Parathyroid adenoma (tissue), 2 donors: ENCODE results near the gene ETFRF1.

ENCODE experiments used
- H2AFZ ChIP-seq: fragments of 300-600 bp; sonication (generic); one replicate; pipeline ENCODE4 v1.7.0; 2017; ENCODE audit warnings: antibody characterized with exemption, mild to moderate bottlenecking
- H3K27ac ChIP-seq: fragments of 300-600 bp; sonication (generic); one replicate; pipeline ENCODE4 v1.7.0; 2017
- H3K27me3 ChIP-seq: fragments of 300-600 bp; sonication (generic); one replicate; pipeline ENCODE4 v1.7.0; 2017; ENCODE audit warnings: low read length; ENCODE audit not compliant: control insufficient read depth, insufficient read depth
- H3K36me3 ChIP-seq: fragments of 300-600 bp; sonication (generic); one replicate; pipeline ENCODE4 v1.7.0; 2017; ENCODE audit warnings: low read length; ENCODE audit not compliant: control insufficient read depth, insufficient read depth
- H3K4me1 ChIP-seq: fragments of 300-600 bp; sonication (generic); one replicate; pipeline ENCODE4 v1.7.0; 2017; ENCODE audit warnings: control low read depth
- H3K4me2 ChIP-seq: fragments of 300-600 bp; sonication (generic); one replicate; pipeline ENCODE4 v1.7.0; 2017; ENCODE audit warnings: low read length
- H3K4me3 ChIP-seq: fragments of 300-600 bp; sonication (generic); one replicate; pipeline ENCODE4 v1.7.0; 2017; ENCODE audit warnings: low read depth, low read length
- H3K79me2 ChIP-seq: fragments of 300-600 bp; sonication (generic); one replicate; pipeline ENCODE4 v1.7.0; 2017; ENCODE audit warnings: control low read depth
- H3K9ac ChIP-seq: fragments of 300-600 bp; sonication (generic); one replicate; pipeline ENCODE4 v1.7.0; 2017; ENCODE audit warnings: mild to moderate bottlenecking
- H3K9me3 ChIP-seq: fragments of 300-600 bp; sonication (generic); one replicate; pipeline ENCODE4 v1.7.0; 2017; ENCODE audit warnings: low read length; ENCODE audit not compliant: control insufficient read depth
- CTCF ChIP-seq: fragments of 300-600 bp; sonication (generic); IDR thresholded peaks from one replicate; pipeline ENCODE4 v1.7.0; 2017; ENCODE audit warnings: antibody characterized with exemption, mild to moderate bottlenecking
- donor health status: primary hyperparathyroidism.

ETFRF1 gene

GRCh38 chr12:25202137-25202536 lies 7.1 kb downstream of the ETFRF1 start:
- H3K4me1 ChIP-seq: no peaks in the 10 kb centered on the region
- no peak overlapping the region for H3K27ac ChIP-seq
- H3K9me3 ChIP-seq: no peaks in the 10 kb centered on the region
- no peak overlapping the region for H3K4me3 ChIP-seq
- H3K79me2 ChIP-seq: no peaks in the 10 kb centered on the region
- H3K9ac ChIP-seq: no peak overlapping the region
- no peak for TF ChIP-seq CTCF
- H3K4me2 ChIP-seq: no peak overlapping the region
- no peaks in the 10 kb centered on the region for H3K27me3 ChIP-seq
- H2AFZ ChIP-seq: no peak overlapping the region
- no peaks in the 10 kb centered on the region for H3K36me3 ChIP-seq

GRCh38 chr12:25207411-25207810 lies 12.4 kb downstream of the ETFRF1 start:
- Histone ChIP-seq H2AFZ (no peak overlapping the region), H3K4me1 (no peaks in the 10 kb centered on the region), H3K9ac (no peak overlapping the region), H3K9me3 (no peaks in the 10 kb centered on the region), H3K79me2 (no peaks in the 10 kb centered on the region), H3K4me2 (no peak overlapping the region), H3K4me3 (no peak overlapping the region), H3K27ac (no peak overlapping the region), H3K36me3 (no peaks in the 10 kb centered on the region), H3K27me3 (no peaks in the 10 kb centered on the region)
- TF ChIP-seq CTCF: no peak

- no peak for TF ChIP-seq CTCF
- no peaks in the 10 kb centered on the region for H3K79me2 ChIP-seq
- H3K27ac ChIP-seq: no peak overlapping the region
- H3K36me3 ChIP-seq: no peaks in the 10 kb centered on the region
- no peak overlapping the region for H3K4me3 ChIP-seq
- no peak overlapping the region for H2AFZ ChIP-seq
- H3K9ac ChIP-seq: no peak overlapping the region
- H3K4me2 ChIP-seq: no peak overlapping the region
- H3K27me3 ChIP-seq: no peaks in the 10 kb centered on the region
- H3K9me3 ChIP-seq: no peaks in the 10 kb centered on the region
- H3K4me1 ChIP-seq: no peaks in the 10 kb centered on the region
Measured at GRCh38 chr12:25207846-25208245, 12.8 kb downstream of the ETFRF1 start.

GRCh38 chr12:25208554-25208953 lies 13.5 kb downstream of the ETFRF1 start:
- no peaks in the 10 kb centered on the region for H3K36me3 ChIP-seq
- no peaks in the 10 kb centered on the region for H3K27me3 ChIP-seq
- no peaks in the 10 kb centered on the region for H3K79me2 ChIP-seq
- no peak overlapping the region for H3K4me2 ChIP-seq
- no peaks in the 10 kb centered on the region for H3K4me1 ChIP-seq
- no peak overlapping the region for H3K27ac ChIP-seq
- H3K9me3 ChIP-seq: no peaks in the 10 kb centered on the region
- H2AFZ ChIP-seq: no peak overlapping the region
- no peak for TF ChIP-seq CTCF
- H3K9ac ChIP-seq: no peak overlapping the region
- no peak overlapping the region for H3K4me3 ChIP-seq

GRCh38 chr12:25213338-25213737 lies 18.3 kb downstream of the ETFRF1 start:
- no peak overlapping the region for H3K27ac ChIP-seq
- H3K36me3 ChIP-seq: no peaks in the 10 kb centered on the region
- H3K4me2 ChIP-seq: no peak overlapping the region
- no peak overlapping the region for H3K4me3 ChIP-seq
- H3K79me2 ChIP-seq: no peaks in the 10 kb centered on the region
- no peaks in the 10 kb centered on the region for H3K27me3 ChIP-seq
- no peak overlapping the region for H2AFZ ChIP-seq
- no peaks in the 10 kb centered on the region for H3K4me1 ChIP-seq
- H3K9me3 ChIP-seq: no peaks in the 10 kb centered on the region
- no peak for TF ChIP-seq CTCF
- no peak overlapping the region for H3K9ac ChIP-seq
